ENCODE results near the gene HIVEP3.

- TF ChIP-seq CTCF (IDR thresholded peaks at IDR 0.05), result no peak
- no peak for TF ChIP-seq POLR2A (IDR thresholded peaks at IDR 0.05; ENCODE audit: low read depth)
- TF ChIP-seq EP300 (IDR thresholded peaks at IDR 0.05), result no peak
Measured at GRCh38 chr1:41487126-41488039, 431.3 kb downstream of the HIVEP3 start.
